D341Med (cell line): Measurements from ENCODE around the gene MCF2.
A peak's percentile ranks its signal among the peaks of the same experiment; 100 is the strongest.

Experiments used
- DNase-seq: peaks from one replicate; pipeline ENCODE4 v3.0.0; 2012; ENCODE audit warnings: low spot score

Gene MCF2

DNA sequence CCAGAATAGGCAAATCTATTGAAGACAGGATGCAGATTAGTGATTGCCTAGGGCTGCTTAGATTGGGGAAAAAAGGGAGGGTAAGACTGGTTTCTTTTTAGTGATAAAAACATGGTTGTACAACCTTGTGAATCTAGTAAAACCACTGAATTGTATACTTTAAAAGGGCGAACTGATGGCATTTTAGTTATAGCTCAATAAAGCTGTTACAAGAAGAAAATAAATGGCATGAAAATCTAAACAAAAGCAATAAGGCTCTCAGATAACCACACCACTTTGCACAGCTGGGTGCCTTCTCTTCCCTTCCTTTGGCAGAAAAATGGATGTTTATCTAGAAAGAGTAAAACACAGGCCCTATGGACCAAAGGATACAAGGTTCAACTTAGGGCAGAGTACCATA lies 107.9 kb downstream of the MCF2 start:
- no peak for DNase-seq

DNA sequence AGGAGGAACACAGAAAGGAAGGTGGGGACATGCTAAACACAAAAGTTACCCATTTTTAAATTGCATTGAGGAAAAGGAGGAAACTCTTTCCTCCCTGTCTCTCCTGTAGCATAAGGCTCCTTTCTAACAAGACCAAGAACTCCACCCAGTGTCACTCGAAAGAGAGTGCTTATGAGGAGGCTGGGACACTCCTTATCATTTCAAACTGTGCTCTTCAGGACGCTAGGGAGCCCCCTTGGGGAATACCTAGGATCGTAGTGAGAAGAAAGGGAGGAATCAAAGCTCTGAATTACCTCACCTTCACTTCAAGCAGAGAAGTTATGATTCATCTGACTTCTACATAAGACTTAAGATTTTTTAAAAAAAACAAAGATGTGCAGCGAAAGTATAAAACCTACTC lies 111.9 kb downstream of the MCF2 start:
- no peak for DNase-seq

DNA sequence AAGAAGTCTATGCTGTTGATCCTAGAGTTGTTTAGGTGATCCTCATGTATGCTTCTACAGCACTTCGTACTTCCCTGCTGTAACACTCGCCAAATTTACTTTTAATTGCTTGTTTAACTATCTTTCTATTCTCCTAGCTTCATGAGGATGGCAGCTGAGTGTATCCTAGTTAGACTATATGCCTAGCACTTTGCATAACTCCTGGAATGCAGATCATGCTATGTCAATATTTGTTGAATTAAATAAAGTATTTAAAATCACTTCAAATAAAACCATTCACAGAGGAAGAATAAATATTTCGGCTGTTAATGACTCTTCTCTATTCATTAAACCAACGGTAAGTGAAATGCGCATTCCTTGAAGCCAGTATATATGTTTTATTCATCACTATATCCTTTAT lies 122.4 kb downstream of the MCF2 start:
- DNase-seq = no peak

DNA sequence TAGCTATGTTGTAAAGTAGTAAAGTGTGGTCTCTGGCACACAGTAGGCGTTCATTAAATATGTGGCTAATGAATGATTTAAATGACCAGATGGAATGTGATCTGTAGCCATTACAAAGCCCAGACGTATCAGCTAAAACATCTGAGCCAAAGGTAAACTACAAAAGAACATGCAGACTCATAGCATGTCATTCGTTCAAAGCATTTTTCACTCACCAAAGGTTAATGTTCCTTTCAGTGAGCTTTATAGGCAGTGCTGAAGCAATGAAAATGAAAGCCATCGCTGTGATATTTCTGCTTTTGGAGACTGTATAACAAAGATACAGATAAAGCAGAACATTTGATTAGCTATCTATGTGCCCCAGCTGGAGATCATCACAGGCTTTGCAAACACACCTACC lies 126.9 kb downstream of the MCF2 start:
- no peak for DNase-seq

DNA sequence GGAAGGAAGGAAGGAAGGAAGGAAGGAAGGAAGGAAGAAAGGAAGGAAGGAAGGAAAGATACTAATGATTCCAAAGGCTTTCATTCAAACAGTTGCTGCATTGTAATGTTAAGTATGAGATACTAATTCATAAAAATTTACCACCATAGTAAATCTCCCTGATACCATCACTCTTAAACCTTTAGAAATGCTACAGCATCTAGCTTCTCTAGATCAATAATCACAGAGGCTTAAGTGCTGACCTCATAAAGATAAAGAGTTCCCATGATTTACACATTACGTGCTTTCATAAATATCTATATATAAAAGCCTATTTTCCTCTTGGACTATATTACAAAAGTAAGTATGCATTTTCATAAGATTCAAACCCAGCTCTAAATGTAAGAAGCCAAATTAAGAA lies 141.0 kb downstream of the MCF2 start:
- DNase-seq = no peak

DNA sequence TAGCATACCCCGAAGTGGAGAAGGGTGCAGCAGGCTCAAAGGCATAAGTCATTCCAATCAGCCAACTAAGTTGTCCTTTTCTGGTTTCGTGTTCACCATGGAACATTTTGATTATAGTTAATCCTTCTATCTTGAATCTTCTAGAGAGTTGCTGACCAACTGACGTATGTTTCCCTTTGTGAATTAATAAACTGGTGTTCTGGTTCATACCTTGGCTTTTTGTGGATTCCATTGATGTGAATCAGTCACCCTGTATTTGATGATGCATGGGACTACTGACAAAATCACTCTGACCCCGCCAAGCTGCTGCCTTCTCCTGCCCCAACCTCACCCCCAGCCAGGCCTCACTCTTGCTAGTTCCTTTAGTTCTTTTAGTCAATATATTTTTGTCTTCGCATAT lies 144.7 kb downstream of the MCF2 start:
- no peak for DNase-seq

DNA sequence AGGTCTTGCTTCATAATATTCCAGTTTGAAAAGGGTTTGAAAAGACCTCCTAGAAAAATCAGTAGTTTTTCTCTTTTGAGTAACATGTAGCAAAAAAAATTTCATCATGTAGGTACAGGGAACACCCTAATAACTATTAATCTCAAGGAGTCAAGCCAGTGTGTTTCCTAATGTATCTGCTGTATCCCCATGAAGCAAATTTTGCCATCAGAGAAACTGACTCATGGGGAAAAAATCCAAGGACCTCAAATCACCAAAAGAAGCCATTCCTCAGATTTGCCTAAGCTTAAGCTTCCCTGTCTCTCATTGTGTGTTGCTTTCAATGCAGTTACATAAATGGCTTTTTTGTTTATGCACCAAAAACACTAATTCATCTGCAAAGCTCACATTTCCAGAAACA lies 147.7 kb downstream of the MCF2 start:
- DNase-seq = no peak

DNA sequence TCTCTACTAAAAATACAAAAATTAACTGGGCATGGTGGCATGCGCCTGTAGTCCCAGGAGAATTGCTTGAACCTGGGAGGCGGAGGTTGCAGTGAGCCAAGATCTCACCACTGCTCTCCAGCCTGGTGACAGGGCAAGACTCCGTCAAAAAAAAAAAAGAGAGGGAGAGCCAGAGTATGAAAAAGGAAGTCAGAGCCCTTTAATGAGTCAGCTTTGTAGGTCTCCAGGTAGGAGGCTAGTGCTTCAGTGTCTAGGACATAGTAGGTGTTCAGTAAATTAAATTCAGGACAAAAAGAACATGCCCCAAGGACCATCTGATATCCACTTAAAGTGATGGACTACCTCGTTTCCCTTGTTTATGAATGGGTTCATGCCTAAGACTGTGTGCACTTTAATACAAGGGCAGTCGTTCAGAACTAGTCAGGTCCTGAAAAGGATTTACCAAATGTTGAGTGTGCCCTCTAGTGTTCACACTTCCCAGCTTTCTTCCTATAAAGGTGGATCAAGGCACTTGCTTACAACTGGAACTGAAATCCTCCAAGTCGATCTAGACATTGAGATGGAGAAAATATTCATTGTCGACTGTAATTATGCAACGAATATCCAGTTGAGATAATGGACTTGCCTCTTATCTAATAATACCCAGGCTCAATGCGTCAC lies 148.5 kb downstream of the MCF2 start:
- DNase-seq = peak; percentile 20

DNA sequence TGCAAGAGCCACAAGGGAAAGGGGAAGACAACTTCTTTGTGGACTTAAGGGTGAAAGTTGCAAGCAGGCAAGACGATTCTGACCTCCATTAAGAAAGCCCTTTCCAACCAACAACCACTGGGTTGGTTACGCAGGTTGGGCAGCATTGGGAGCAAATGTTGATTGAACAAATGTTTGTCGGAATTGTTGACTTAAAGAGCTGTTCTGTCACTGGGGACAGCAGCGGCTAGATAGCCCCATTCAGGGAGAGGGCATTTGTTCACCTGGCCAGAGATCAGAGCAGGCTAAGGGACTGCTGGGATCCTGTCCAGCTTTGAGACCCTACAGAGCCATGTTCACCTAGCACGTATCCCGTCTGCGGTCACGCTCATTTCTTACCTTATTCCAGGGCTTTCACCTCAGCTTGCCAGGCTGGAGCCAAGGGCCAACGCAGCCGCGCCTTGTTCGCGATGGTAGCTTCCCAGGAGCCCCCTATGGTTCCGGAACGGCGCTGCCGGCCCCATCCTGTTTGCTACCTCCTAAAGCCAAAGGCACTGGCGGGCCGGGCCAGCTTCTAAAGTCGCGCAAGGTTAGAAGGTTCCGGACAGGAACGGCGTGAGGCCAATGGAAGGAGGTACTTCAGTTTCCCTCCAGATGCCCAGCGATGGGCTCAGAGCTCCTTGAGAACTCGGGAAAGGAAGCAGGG lies 152.8 kb downstream of the MCF2 start:
- DNase-seq = no peak

DNA sequence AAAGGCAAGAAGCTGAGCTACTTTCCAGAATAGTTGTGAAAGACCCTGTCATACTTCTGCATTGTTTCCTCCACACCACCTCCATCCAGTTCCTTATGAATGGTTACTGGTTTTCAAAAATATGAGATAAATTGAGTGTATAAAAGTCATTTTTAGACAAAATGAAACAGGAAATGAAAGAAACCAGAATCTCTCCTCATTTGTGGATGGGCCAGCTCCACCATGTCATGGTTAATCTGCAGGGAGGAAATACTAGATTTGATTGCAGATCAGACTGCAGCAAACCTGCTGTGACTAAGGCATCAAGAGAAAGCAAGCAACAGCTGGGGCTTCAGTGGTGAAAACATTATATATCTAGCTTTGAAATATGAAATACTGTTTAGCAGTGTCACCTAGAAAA lies 153.6 kb downstream of the MCF2 start:
- DNase-seq = no peak

DNA sequence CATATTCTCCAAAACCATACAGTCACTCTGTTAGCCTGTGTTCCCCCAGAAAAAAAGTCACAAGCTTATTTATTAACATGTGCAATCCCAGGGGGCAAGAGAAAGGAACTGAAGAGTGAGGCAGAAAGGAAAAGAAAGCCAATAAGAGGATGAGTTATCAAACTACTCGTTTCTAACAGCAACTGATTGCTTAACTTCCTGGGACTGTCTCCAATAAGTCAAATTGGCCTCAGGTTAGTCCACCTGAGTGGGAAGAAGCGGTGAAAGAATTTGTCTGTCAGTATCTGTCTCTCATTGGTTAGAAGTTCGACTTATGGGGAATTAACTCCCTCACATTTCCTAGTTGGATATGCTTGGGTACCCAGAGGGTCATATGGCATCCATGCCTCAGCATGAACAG lies 163.4 kb downstream of the MCF2 start:
- DNase-seq = no peak

DNA sequence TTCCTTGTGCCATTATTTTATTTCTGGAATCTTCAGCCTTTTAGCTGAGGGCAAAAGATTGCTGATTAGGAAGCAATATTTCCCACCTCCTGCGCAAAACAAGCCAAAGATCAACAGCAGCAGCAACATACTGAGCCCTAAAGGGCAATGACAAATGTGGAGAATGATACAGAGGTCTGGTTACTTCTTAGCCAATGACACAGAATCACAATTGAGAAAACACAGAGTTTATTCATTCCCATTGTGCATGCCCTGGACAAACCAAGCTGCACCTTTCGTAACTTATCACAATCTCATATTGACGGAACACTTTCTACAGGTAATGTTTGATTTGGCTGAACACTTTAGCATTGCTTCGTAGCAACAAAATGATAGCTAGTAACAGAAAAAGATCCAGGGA lies 164.0 kb downstream of the MCF2 start:
- DNase-seq = no peak

DNA sequence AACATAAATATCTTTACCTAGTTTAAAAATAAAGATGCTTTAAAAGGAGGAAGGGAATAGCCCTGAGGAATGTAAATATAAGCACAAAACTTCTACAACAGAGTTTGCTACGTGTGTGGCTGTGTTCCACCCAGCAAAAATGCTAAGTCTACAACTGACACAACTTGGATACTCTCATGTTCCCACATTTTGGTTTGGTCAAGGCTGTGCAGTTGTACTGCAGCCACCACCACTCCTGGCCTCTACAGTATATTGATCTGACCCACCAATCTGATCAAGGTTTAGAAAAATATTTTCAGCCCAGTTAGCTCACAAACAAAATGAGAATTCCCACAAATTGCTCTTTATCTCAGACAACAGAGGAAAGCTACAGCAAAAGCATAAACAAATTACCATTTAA lies 165.3 kb downstream of the MCF2 start:
- no peak for DNase-seq

DNA sequence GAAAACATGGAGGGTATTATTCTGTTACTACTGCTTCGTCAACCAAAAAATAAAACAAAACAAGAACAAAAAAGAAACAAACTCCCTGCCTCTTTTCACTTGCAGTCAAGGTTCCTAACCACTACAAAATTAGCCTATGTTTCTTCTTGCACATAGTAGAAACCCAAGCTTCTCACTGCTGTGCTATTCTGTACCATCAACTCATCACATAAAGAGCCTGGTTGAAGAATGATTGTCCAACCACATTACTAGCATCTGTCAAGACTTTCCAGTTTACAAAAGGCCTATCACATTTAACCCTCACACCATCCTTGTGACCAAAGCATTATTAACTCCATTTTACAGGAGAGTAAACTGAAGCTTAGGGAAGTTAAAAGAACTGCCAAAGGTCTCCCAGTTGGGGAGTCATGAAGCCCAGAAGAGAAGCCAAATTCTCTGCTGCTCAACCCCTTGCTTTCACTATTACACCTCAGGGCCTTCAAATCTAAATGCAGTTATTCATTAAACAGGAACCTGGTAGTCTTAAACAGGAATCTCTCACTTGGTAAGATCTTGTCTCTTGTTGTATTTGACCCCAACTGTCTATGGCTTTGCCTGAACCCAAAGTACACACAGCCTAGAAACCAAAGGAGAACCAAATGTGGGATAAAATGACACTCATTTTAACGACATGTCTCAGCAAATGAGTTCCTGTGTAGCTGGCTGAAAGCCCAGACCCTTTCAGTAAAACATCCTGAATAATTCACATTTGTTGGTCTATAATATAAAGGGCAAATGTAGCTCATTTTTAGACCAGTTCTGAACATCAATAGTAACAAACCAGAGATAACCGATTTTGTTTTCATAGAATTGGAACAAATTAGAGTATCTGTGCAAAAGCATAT lies 168.8 kb downstream of the MCF2 start:
- no peak for DNase-seq

DNA sequence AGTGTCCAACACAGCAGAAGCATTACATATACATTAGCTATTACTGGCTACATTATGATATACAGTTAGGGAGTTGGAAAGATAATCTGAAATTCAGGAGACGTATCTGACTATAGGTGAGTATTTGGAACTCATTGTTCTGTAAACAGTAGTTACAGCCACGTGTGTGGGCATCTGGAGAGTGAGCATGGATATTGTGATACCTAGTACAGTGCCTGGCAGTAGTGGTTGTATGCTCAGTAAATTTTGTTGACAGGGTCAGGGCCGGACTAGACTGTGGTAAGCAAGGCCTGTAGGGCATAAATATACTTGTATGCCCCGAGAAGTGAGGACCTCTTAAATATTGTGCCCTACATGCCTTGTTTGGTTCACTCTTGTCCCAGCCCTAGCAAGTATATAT lies 174.5 kb downstream of the MCF2 start:
- no peak for DNase-seq

DNA sequence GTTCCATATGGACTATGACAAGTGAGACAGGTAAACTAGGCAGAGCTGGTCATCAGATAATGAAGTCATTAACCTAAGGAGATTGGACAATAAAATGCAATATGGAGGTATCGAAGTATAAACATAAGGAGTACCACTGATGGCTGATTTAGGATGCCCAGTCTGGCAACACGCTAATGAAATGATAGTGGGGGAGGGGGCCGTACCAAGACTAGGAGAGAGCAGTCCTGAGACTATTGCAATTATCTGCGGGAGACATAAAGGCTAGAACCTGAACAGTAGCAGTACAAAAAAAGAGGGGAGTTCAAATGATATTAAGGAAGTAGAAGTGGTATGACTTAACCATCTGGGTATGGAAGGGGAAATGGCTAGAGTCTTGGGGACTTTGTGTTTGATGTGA lies 175.1 kb downstream of the MCF2 start:
- DNase-seq = no peak
